MM.1S (cell line): ENCODE measurements around the gene SCMH1.
"Not testable (repeated sequence)": the region's sequence is repeated elsewhere in the genome, so short reads cannot be mapped to it uniquely, and the experiment has no call there.

Source experiments
- DNase-seq: peaks from one replicate; pipeline ENCODE4 v3.0.0-alpha.2; 2015
- H2AFZ ChIP-seq: fragments of 300-600 bp; sonication (generic); 2 replicates; pipeline ENCODE4 v1.6.0; 2016; ENCODE audit warnings: antibody characterized with exemption, low read length
- H3F3A ChIP-seq: fragments of 300-600 bp; sonication (generic); 2 replicates; pipeline ENCODE4 v1.6.1; 2016; ENCODE audit warnings: mild to moderate bottlenecking, antibody characterized with exemption, low read length, moderate library complexity, mixed read lengths; ENCODE audit not compliant: insufficient read depth
- H3K27ac ChIP-seq: fragments of 300-600 bp; sonication (generic); 2 replicates; pipeline ENCODE4 v1.5.1; 2016; ENCODE audit warnings: mild to moderate bottlenecking, low read length
- H3K27me3 ChIP-seq: fragments of 300-600 bp; sonication (generic); replicated peaks from 2 replicates; pipeline ENCODE4 v1.6.0; 2016; ENCODE audit warnings: low read length; ENCODE audit not compliant: insufficient read depth
- H3K36me3 ChIP-seq: fragments of 300-600 bp; sonication (generic); replicated peaks from 2 replicates; pipeline ENCODE4 v1.6.1; 2016; ENCODE audit warnings: mild to moderate bottlenecking, low read length, mixed read lengths; ENCODE audit not compliant: insufficient read depth
- H3K4me1 ChIP-seq: fragments of 300-600 bp; sonication (generic); 2 replicates; pipeline ENCODE4 v1.6.1; 2016; ENCODE audit warnings: low read length, mixed read lengths
- H3K4me2 ChIP-seq: fragments of 300-600 bp; sonication (generic); 2 replicates; pipeline ENCODE4 v1.6.0; 2016; ENCODE audit warnings: low read depth, low read length
- H3K4me3 ChIP-seq: fragments of 300-600 bp; sonication (generic); 2 replicates; pipeline ENCODE4 v1.5.1; 2016; ENCODE audit warnings: low read length, mixed read lengths
- H3K79me2 ChIP-seq: fragments of 300-600 bp; sonication (generic); 2 replicates; pipeline ENCODE4 v1.6.1; 2016; ENCODE audit warnings: mixed run types, low read length, mixed read lengths
- H3K9ac ChIP-seq: fragments of 300-600 bp; sonication (generic); 2 replicates; pipeline ENCODE4 v1.6.1; 2016; ENCODE audit warnings: low read length, mixed read lengths
- H3K9me2 ChIP-seq: fragments of 300-600 bp; sonication (generic); replicated peaks from 2 replicates; pipeline ENCODE4 v1.6.1; 2016; ENCODE audit warnings: mild to moderate bottlenecking, low read length, mixed read lengths; ENCODE audit not compliant: insufficient read depth
- H3K9me3 ChIP-seq: fragments of 300-600 bp; sonication (generic); replicated peaks from 2 replicates; pipeline ENCODE4 v1.6.1; 2016; ENCODE audit warnings: mild to moderate bottlenecking, low read length, mixed read lengths; ENCODE audit not compliant: insufficient read depth
- H4K20me1 ChIP-seq: fragments of 300-600 bp; sonication (generic); 2 replicates; pipeline ENCODE4 v1.6.1; 2016; ENCODE audit warnings: mild to moderate bottlenecking, low read length, moderate library complexity, mixed read lengths; ENCODE audit not compliant: insufficient read depth
- CTCF ChIP-seq: fragments of 300-600 bp; sonication (generic); IDR thresholded peaks from 2 replicates; pipeline ENCODE4 v1.5.1; 2016; ENCODE audit warnings: antibody characterized with exemption, low read length, mixed read lengths
- EZH2 ChIP-seq: fragments of 300-600 bp; sonication (generic); optimal IDR thresholded peaks from 2 replicates; pipeline ENCODE3; 2017; ENCODE audit warnings: low read depth, mild to moderate bottlenecking, antibody characterized with exemption, low read length, mixed read lengths
- EZH2phosphoT487 ChIP-seq: fragments of 300-600 bp; sonication (generic); IDR thresholded peaks from 2 replicates; pipeline ENCODE4 v1.6.1; 2018; ENCODE audit warnings: antibody characterized with exemption, low read length

SCMH1 gene

DNA sequence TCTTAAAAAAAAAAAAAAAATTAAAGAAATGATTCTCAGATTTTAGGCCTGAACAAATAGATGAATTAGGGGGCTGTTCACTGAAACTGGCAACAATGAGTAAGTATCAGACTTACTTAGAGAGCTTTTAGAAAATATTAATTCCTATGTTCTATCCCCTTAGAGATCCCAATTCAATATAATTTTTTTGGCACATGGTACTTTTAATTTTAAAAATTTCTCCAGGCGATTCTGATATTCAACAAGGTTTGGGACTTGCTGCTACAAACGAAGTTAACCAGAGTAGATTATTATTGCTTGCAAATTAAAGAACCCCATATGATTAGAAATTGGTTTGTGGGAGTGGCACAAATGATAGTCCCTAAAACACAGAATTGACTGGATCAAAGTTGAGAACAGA lies 11.4 kb downstream of the SCMH1 start:
- H3K27me3 ChIP-seq: no peaks in the 10 kb centered on the region
- H3K9me2 ChIP-seq: no peaks in the 10 kb centered on the region
- no peak overlapping the region for H3K9ac ChIP-seq
- TF ChIP-seq EZH2phosphoT487 (no peak), CTCF (no peak), EZH2 (no peak)
- H3K79me2 ChIP-seq: peaks cover 82% of the 10 kb centered on the region
- H3K4me3 ChIP-seq: no peak overlapping the region
- no peak overlapping the region for H2AFZ ChIP-seq
- H3F3A ChIP-seq: no peaks in the 10 kb centered on the region
- no peaks in the 10 kb centered on the region for H3K4me1 ChIP-seq
- H3K36me3 ChIP-seq: 0 out of 2 replicates have a peak, but pooled peaks cover 2% of the 10 kb centered on the region
- no peaks in the 10 kb centered on the region for H3K9me3 ChIP-seq
- H3K4me2 ChIP-seq: no peak overlapping the region
- no peak overlapping the region for H3K27ac ChIP-seq
- H4K20me1 ChIP-seq: no peaks in the 10 kb centered on the region; the same call in 1 of the 2 replicates
- DNase-seq: no peak

DNA sequence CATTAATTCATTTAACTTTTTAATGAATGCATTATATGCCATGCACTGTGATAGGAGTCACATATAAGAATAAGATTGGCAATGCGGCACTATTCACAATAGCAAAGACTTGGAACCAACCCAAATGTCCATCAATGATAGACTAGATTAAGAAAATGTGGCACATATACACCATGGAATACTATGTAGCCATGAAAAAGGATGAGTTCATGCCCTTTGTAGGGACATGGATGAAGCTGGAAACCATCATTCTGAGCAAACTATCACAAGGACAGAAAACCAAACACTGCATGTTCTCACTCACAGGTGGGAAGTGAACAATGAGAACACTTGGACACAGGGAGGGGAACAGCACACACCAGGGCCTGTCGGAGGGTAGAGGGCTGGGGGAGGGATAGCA lies 12.9 kb downstream of the SCMH1 start:
- not testable (repeated sequence) for H3K9me2 ChIP-seq, H2AFZ ChIP-seq, H3K36me3 ChIP-seq, H4K20me1 ChIP-seq, H3K4me3 ChIP-seq, H3F3A ChIP-seq, H3K9ac ChIP-seq, DNase-seq, H3K9me3 ChIP-seq, H3K27me3 ChIP-seq, H3K27ac ChIP-seq, H3K4me2 ChIP-seq, H3K4me1 ChIP-seq
- peaks cover 84% of the 10 kb centered on the region for H3K79me2 ChIP-seq

GRCh38 chr1:41226815-41227434 lies 15.2 kb downstream of the SCMH1 start:
- peaks cover 81% of the 10 kb centered on the region for H3K79me2 ChIP-seq
- H3K27me3 ChIP-seq: no peaks in the 10 kb centered on the region

More at GRCh38 chr1:41226815-41227434, 15.2 kb downstream of the SCMH1 start:
- Histone ChIP-seq H3K4me1 (peaks cover 13% of the 10 kb centered on the region), H3K36me3 (no peaks in the 10 kb centered on the region), H3K4me2 (no peak overlapping the region), H3K4me3 (no peak overlapping the region), H3K9me3 (no peaks in the 10 kb centered on the region), H3K9ac (no peak overlapping the region), H3K9me2 (no peaks in the 10 kb centered on the region), H3K27ac (no peak overlapping the region), H2AFZ (no peak overlapping the region), H4K20me1 (no peaks in the 10 kb centered on the region), H3F3A (0 out of 2 replicates have a peak, but pooled peaks cover 4% of the 10 kb centered on the region)
- no peak for DNase-seq
- TF ChIP-seq EZH2phosphoT487: no peak
- no peak for TF ChIP-seq EZH2
- TF ChIP-seq CTCF: no peak
